GM23338 (cell line): ENCODE data around the gene LDLRAD3. TPM values are rescaled to one million over a fixed set of nuclear protein-coding genes. Genes with fewer than 3 reads are reported as not detected.

Experiments used
- ATAC-seq: fragments of 200-7000 bp; cut with Tn5 transposase; 3 replicates; pipeline ENCODE4 v1.9.1; 2020
- DNase-seq: peaks from one replicate; pipeline ENCODE4 v3.0.0-alpha.2; 2015; ENCODE audit warnings: low spot score
- H2AFZ ChIP-seq: fragments of 200-600 bp; sonication (generic); 2 replicates; pipeline ENCODE4 v1.8.0; 2016; ENCODE audit warnings: antibody characterized with exemption, mild to moderate bottlenecking, moderate library complexity
- H3F3A ChIP-seq: fragments of 200-600 bp; sonication (generic); replicated peaks from 2 replicates; pipeline ENCODE4 v1.8.0; 2017; ENCODE audit warnings: antibody characterized with exemption, mixed run types, low read depth
- H3K27ac ChIP-seq: fragments of 200-600 bp; sonication (generic); 2 replicates; pipeline ENCODE4 v1.6.1; 2016; ENCODE audit warnings: low read depth
- H3K27me3 ChIP-seq: fragments of 200-600 bp; sonication (generic); 2 replicates; pipeline ENCODE4 v1.8.0; 2016; ENCODE audit warnings: mild to moderate bottlenecking, mixed run types, moderate library complexity; ENCODE audit not compliant: insufficient read depth
- H3K36me3 ChIP-seq: fragments of 200-600 bp; sonication (generic); 2 replicates; pipeline ENCODE4 v1.8.0; 2016; ENCODE audit warnings: mild to moderate bottlenecking; ENCODE audit not compliant: insufficient read depth
- H3K4me1 ChIP-seq: fragments of 200-600 bp; sonication (generic); 2 replicates; pipeline ENCODE4 v1.8.0; 2016; ENCODE audit warnings: mild to moderate bottlenecking, moderate library complexity; ENCODE audit not compliant: insufficient read depth
- H3K4me2 ChIP-seq: fragments of 200-600 bp; sonication (generic); 2 replicates; pipeline ENCODE4 v1.7.1; 2017; ENCODE audit warnings: mixed run types
- H3K4me3 ChIP-seq: fragments of 200-600 bp; sonication (generic); 2 replicates; pipeline ENCODE4 v1.6.1; 2016; ENCODE audit warnings: mixed run types
- H3K79me2 ChIP-seq: fragments of 200-600 bp; sonication (generic); replicated peaks from 2 replicates; pipeline ENCODE4 v1.8.0; 2017; ENCODE audit warnings: mild to moderate bottlenecking; ENCODE audit not compliant: insufficient read depth
- H3K9me2 ChIP-seq: fragments of 200-600 bp; sonication (generic); 2 replicates; pipeline ENCODE4 v1.8.0; 2017; ENCODE audit not compliant: insufficient read depth
- H4K20me1 ChIP-seq: fragments of 200-600 bp; sonication (generic); replicated peaks from 2 replicates; pipeline ENCODE4 v1.8.0; 2017; ENCODE audit warnings: mild to moderate bottlenecking; ENCODE audit not compliant: insufficient read depth
- H3K27ac Mint-ChIP-seq: 2 replicates; pipeline ENCODE4 v1.8.0; 2020; ENCODE audit warnings: inconsistent platforms, mild to moderate bottlenecking, moderate library complexity, mixed read lengths
- H3K27me3 Mint-ChIP-seq: 3 replicates; pipeline ENCODE4 v1.8.0; 2022; ENCODE audit warnings: low read depth, mild to moderate bottlenecking, moderate library complexity, mixed read lengths, inconsistent platforms; ENCODE audit not compliant: insufficient read depth, poor library complexity
- H3K36me3 Mint-ChIP-seq: 3 replicates; pipeline ENCODE4 v1.8.0; 2021; ENCODE audit warnings: low read depth, mild to moderate bottlenecking, inconsistent platforms, moderate library complexity, mixed read lengths
- H3K4me1 Mint-ChIP-seq: 3 replicates; pipeline ENCODE4 v1.8.0; 2020; ENCODE audit warnings: mild to moderate bottlenecking, inconsistent platforms, mixed read lengths
- H3K4me3 Mint-ChIP-seq: 3 replicates; pipeline ENCODE4 v1.8.0; 2021; ENCODE audit warnings: moderate library complexity, mild to moderate bottlenecking, inconsistent platforms, mixed read lengths
- H3K9me3 Mint-ChIP-seq: 3 replicates; pipeline ENCODE4 v1.8.0; 2020; ENCODE audit warnings: moderate library complexity, mild to moderate bottlenecking, inconsistent platforms, mixed read lengths
- CREB1 ChIP-seq: fragments of 250-450 bp; sonication (Bioruptor Pico); IDR thresholded peaks from 2 replicates; pipeline ENCODE4 v1.5.0; 2020; ENCODE audit warnings: low read depth, mild to moderate bottlenecking, moderate library complexity
- CTCF ChIP-seq, 2 experiments: fragments of 200-600 bp in 1 of 2; sonication (generic) in 1 of 2; conservative IDR thresholded peaks; 2 replicates each; pipeline versions ENCODE4 v1.5.1 to v1.6.1; 2016 to 2017; ENCODE audit warnings: antibody characterized with exemption in 2 of 2, low read depth in 2 of 2, mild to moderate bottlenecking in 2 of 2, moderate library complexity in 1 of 2
- EZH2 ChIP-seq: fragments of 200-600 bp; sonication (generic); IDR thresholded peaks from one replicate; pipeline ENCODE4 v1.8.0; 2017; ENCODE audit warnings: antibody characterized with exemption, mild to moderate bottlenecking, low read depth; ENCODE audit not compliant: unreplicated experiment
- EZH2phosphoT487 ChIP-seq: fragments of 200-600 bp; sonication (generic); IDR thresholded peaks from one replicate; pipeline ENCODE4 v1.8.1; 2018; ENCODE audit warnings: antibody characterized with exemption; ENCODE audit not compliant: unreplicated experiment
- JUNB ChIP-seq: IDR thresholded peaks from one replicate; pipeline ENCODE4 v1.6.1; 2016; ENCODE audit warnings: antibody characterized with exemption; ENCODE audit not compliant: unreplicated experiment
- NANOG ChIP-seq: IDR thresholded peaks from 2 replicates; pipeline ENCODE4 v1.6.1; 2016; ENCODE audit warnings: antibody characterized with exemption, borderline replicate concordance
- POLR2AphosphoS5 ChIP-seq: IDR thresholded peaks from 2 replicates; pipeline ENCODE4 v1.6.1; 2016; ENCODE audit warnings: antibody characterized with exemption, low read depth
- STAT1 ChIP-seq: IDR thresholded peaks from one replicate; pipeline ENCODE4 v1.6.1; 2016; ENCODE audit warnings: antibody characterized with exemption; ENCODE audit not compliant: unreplicated experiment
- ZNF114 ChIP-seq: fragments of 250-450 bp; sonication (Bioruptor Pico); IDR thresholded peaks from 2 replicates; pipeline ENCODE4 v1.5.0; 2020; ENCODE audit warnings: mild to moderate bottlenecking, moderate library complexity
- ZNF331 ChIP-seq: fragments of 250-450 bp; sonication (Bioruptor Pico); IDR thresholded peaks from 2 replicates; pipeline ENCODE4 v1.5.0; 2020; ENCODE audit warnings: low read depth, mild to moderate bottlenecking, moderate library complexity
- ZNF462 ChIP-seq: fragments of 250-450 bp; sonication (Bioruptor Pico); IDR thresholded peaks from 2 replicates; pipeline ENCODE4 v1.5.0; 2020; ENCODE audit warnings: mild to moderate bottlenecking, moderate library complexity
- polyA plus RNA-seq: library from polyadenylated mRNA; unstranded; fragments of >200 nt; fragmentation: Nextera tagmentation; extraction: Ambion mirVana; gene quantifications from 2 replicates; pipeline ENCODE4 v1.2.1, GENCODE V29; 2016
- total RNA-seq: library from RNA; depleted of rRNA; stranded (reverse); fragments of >200 nt; shearing (Covaris generic); gene quantifications from 2 replicates; pipeline ENCODE4 v1.2.3, GENCODE V29; 2014
- TF ChIP-seq, protein P1 (sequence below): IDR thresholded peaks from 2 replicates; pipeline ENCODE4 v1.6.1; 2016; ENCODE audit warnings: antibody characterized with exemption
- TF ChIP-seq, protein P2 (sequence below): IDR thresholded peaks from one replicate; pipeline ENCODE4 v1.6.1; 2018; ENCODE audit warnings: antibody characterized with exemption; ENCODE audit not compliant: unreplicated experiment

The LDLRAD3 gene
- total and polyA plus RNA-seq, 2 experiments from 2014 or later: 8.5 to 19.4 TPM

GRCh38 chr11:36227044-36227443 is 283.2 kb downstream of the LDLRAD3 start:
- DNase-seq (no peak), ATAC-seq (no peak)
- Histone ChIP-seq H3K4me1 (peaks cover 3% of the 10 kb centered on the region; the same call in 1 of the 2 replicates), H4K20me1 (no peaks in the 10 kb centered on the region), H2AFZ (no peak overlapping the region), H3K36me3 (no peaks in the 10 kb centered on the region), H3K27me3 (no peaks in the 10 kb centered on the region), H3K4me2 (no peak overlapping the region), H3K9me2 (no peaks in the 10 kb centered on the region), H3K27ac (no peak overlapping the region), H3K4me3 (no peak overlapping the region), H3K79me2 (no peaks in the 10 kb centered on the region), H3F3A (no peaks in the 10 kb centered on the region)
- H3K27me3 Mint-ChIP-seq: peaks cover 2% of the 10 kb centered on the region
- no peak overlapping the region for H3K27ac Mint-ChIP-seq
- H3K4me1 Mint-ChIP-seq: no peaks in the 10 kb centered on the region
- H3K36me3 Mint-ChIP-seq: peaks cover 5% of the 10 kb centered on the region; the same call in 1 of the 3 replicates
- no peak overlapping the region for H3K4me3 Mint-ChIP-seq
- no peaks in the 10 kb centered on the region for H3K9me3 Mint-ChIP-seq
- TF ChIP-seq, protein P1, sequence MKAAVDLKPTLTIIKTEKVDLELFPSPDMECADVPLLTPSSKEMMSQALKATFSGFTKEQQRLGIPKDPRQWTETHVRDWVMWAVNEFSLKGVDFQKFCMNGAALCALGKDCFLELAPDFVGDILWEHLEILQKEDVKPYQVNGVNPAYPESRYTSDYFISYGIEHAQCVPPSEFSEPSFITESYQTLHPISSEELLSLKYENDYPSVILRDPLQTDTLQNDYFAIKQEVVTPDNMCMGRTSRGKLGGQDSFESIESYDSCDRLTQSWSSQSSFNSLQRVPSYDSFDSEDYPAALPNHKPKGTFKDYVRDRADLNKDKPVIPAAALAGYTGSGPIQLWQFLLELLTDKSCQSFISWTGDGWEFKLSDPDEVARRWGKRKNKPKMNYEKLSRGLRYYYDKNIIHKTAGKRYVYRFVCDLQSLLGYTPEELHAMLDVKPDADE: no peak
- TF ChIP-seq, protein P2, sequence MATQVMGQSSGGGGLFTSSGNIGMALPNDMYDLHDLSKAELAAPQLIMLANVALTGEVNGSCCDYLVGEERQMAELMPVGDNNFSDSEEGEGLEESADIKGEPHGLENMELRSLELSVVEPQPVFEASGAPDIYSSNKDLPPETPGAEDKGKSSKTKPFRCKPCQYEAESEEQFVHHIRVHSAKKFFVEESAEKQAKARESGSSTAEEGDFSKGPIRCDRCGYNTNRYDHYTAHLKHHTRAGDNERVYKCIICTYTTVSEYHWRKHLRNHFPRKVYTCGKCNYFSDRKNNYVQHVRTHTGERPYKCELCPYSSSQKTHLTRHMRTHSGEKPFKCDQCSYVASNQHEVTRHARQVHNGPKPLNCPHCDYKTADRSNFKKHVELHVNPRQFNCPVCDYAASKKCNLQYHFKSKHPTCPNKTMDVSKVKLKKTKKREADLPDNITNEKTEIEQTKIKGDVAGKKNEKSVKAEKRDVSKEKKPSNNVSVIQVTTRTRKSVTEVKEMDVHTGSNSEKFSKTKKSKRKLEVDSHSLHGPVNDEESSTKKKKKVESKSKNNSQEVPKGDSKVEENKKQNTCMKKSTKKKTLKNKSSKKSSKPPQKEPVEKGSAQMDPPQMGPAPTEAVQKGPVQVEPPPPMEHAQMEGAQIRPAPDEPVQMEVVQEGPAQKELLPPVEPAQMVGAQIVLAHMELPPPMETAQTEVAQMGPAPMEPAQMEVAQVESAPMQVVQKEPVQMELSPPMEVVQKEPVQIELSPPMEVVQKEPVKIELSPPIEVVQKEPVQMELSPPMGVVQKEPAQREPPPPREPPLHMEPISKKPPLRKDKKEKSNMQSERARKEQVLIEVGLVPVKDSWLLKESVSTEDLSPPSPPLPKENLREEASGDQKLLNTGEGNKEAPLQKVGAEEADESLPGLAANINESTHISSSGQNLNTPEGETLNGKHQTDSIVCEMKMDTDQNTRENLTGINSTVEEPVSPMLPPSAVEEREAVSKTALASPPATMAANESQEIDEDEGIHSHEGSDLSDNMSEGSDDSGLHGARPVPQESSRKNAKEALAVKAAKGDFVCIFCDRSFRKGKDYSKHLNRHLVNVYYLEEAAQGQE: no peak
- no peak for TF ChIP-seq STAT1
- TF ChIP-seq CTCF (conservative IDR thresholded peaks at IDR 0.05; ENCODE audit: low read depth in 2 of 2): no peak
- TF ChIP-seq JUNB: no peak
- TF ChIP-seq POLR2AphosphoS5: no peak
- TF ChIP-seq ZNF114: no peak
- no peak for TF ChIP-seq EZH2phosphoT487
- no peak for TF ChIP-seq ZNF331 (CRISPR knock-in tag)
- no peak for TF ChIP-seq ZNF462 (CRISPR knock-in tag)
- no peak for TF ChIP-seq NANOG
- no peak for TF ChIP-seq CREB1 (CRISPR knock-in tag)
- no peak for TF ChIP-seq EZH2
